C4-2B (cell line): ENCODE data around the gene CCNL2.

Experiments used
- H3K27ac ChIP-seq: fragments of 450-650 bp; 2 replicates; pipeline ENCODE4 v1.5.1; 2017
- CTCF ChIP-seq: fragments of 450-650 bp; conservative IDR thresholded peaks from 2 replicates; pipeline ENCODE4 v1.5.1; 2017; ENCODE audit warnings: mild to moderate bottlenecking
- ZFX ChIP-seq: fragments of 450-650 bp; IDR thresholded peaks from 2 replicates; pipeline ENCODE4 v1.6.1; 2017

CCNL2 gene

DNA sequence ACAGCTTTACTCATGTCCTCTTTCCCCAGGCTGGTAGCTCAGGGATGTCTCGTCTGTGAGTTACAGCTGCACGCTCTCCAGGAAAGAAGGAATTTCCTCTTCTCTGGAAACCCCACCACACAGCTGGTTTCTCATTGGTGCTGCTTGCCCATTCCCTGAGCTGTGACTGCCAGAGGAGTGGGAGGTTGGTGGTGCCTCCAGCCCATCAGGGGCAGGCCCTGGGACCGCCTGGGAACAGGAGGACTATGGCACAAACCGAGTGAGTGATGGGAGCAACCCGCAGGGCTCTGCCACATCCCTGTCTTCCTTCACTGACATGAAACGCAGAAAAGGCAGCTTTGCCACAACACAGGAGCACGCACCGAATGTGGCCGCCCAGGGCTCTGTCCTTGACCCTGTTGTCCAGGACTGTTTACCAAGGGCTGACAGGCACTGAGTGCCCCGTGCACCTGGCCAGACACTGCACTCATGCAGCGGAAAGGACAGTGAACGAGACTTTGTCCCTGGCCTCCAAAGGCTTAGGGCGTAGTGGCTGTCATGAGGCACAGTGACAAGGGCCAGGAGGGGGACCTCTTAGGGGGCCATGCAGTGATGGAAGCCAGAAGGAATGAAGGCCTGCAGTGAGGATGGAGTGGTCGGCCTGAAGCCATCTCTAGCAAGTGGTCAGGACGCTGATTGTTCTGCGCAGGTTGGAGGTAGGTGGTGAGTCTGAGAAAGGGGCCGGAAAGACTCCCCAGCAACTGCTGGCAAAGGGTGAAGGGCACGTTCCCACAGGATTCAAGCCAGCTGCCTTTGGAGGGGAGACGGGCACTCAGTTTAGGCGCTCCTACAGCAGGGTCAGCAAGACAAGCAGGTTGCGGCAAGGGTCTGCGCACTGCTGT lies 1.7 kb upstream of the CCNL2 start:
- TF ChIP-seq ZFX = no peak
- no peak for TF ChIP-seq CTCF
- H3K27ac ChIP-seq = peak overlapping the region; percentile 91

DNA sequence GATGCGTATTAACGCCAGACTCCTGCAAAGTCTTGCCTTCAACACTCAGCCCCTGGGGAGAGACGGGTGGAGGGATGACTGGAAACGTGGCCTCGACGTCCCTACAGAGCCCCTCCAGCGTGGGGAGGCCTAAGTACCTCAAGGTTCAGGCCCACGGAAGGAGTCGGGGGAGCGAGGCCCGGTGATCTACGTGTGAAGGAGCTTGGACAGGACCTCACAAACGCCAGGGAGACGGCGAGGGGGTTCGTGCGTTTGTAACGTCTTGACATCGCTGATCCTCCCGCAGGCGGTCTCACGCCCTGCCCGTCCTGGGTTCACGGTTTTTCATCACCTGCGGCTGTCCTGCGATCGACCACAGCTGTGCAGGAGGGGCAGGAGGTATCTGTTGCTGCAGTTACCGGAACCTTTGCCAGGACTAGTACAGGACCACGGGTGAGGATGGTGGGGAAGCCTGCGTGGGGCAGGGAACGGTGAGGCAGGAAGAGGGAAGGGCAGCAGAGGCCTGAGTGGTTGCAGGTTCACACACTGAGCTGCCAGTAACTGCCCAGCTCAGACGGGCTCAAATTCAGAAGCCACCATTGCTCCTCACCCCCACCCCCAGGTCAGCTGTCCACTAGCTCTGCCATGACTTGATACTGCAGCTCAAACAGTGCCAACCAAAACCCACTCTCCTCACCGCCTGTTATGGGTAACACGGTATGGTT lies 889 bp upstream of the CCNL2 start:
- TF ChIP-seq CTCF = no peak
- peak; percentile 41; the same call in 1 of the 2 replicates for TF ChIP-seq ZFX
- peak overlapping the region; percentile 91 for H3K27ac ChIP-seq

DNA sequence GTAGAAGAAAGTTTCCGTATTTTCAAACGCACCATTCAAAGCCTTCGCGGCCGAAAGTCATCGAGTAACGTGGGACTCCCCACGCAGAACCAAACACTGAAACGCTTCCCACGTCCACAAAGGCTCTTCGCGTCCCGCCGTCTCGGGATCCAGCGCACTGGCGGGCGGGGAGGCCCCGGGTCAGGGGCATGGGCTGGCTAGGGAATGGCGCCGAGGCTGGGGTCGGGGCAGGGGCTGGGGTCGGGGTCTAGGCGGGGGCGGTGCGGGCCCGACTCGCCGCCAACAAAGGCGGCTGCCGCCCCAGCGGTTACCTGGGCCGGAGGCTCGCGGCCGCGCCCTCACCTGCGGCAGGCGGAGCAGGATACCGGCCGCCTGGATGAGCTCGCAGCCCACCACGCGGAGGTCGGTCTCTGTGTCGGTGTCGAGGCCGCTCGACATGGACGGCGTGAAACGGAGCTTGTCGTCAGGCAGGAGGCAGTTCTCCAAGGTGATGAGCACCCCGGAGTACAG lies 403 bp downstream of the CCNL2 start:
- H3K27ac ChIP-seq = peak overlapping the region; percentile 91
- TF ChIP-seq CTCF (no peak), ZFX (no peak; the same call in 1 of the 2 replicates)

- peak overlapping the region; percentile 91 for H3K27ac ChIP-seq
- TF ChIP-seq ZFX = no peak
- no peak for TF ChIP-seq CTCF
These were observed 1.2 kb downstream of the CCNL2 start for GRCh38 chr1:1397839-1398523.

GRCh38 chr1:1395166-1395565 lies 4.0 kb downstream of the CCNL2 start:
- no peak overlapping the region for H3K27ac ChIP-seq
- TF ChIP-seq ZFX = no peak

DNA sequence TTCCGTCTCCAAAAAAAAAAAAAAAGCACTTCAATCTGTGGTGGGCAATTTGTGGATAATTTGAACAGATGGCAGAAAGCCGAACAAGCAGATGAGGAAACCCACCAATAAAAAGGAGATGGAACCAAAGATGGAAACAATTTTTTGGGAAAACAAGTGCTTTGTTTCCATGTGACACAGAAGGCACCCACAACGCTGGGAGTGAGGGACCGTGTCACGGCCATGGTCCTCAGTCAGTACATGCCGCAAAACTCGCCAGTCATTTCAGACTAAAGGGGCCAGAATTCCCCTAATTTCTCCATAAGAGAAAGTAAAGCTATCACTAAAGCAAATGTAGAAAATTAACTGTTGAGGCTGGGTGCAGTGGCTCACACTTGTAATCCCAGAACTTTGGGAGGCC lies 5.0 kb downstream of the CCNL2 start:
- TF ChIP-seq ZFX (no peak), CTCF (no peak)
- H3K27ac ChIP-seq = no peak overlapping the region

GRCh38 chr1:1393428-1393827 lies 5.7 kb downstream of the CCNL2 start:
- TF ChIP-seq CTCF = no peak
- TF ChIP-seq ZFX = no peak
- no peak overlapping the region for H3K27ac ChIP-seq
